K562 (cell line): ENCODE measurements around the gene ZSWIM4. TPM values are rescaled to one million over a fixed set of nuclear protein-coding genes. Genes with fewer than 3 reads are reported as not detected.

Experiments
- AFF1 ChIP-seq, 2 experiments: fragments of 450-650 bp; IDR thresholded peaks; 2 replicates each; pipeline ENCODE4 v1.6.1; 2018; ENCODE audit warnings: mild to moderate bottlenecking in 2 of 2, low read depth in 1 of 2; ENCODE audit not compliant: partially characterized antibody in 2 of 2
- ASH1L ChIP-seq: fragments of 450-650 bp; IDR thresholded peaks from 2 replicates; pipeline ENCODE4 v1.6.1; 2018; ENCODE audit warnings: borderline replicate concordance, mild to moderate bottlenecking, low read depth; ENCODE audit not compliant: partially characterized antibody
- CCAR2 ChIP-seq: fragments of 200-400 bp; formaldehyde crosslinking; IDR thresholded peaks from 2 replicates; pipeline ENCODE4 v1.6.1; 2017; ENCODE audit warnings: mild to moderate bottlenecking, low read depth, low read length
- FIP1L1 ChIP-seq: fragments of 200-400 bp; formaldehyde crosslinking; IDR thresholded peaks from 2 replicates; pipeline ENCODE4 v1.6.1; 2018; ENCODE audit warnings: mild to moderate bottlenecking, low read depth, low read length; ENCODE audit not compliant: poor library complexity, severe bottlenecking
- HNRNPL ChIP-seq: fragments of 200-400 bp; formaldehyde crosslinking; IDR thresholded peaks from 2 replicates; pipeline ENCODE4 v1.6.1; 2017; ENCODE audit warnings: low read depth, mild to moderate bottlenecking, low read length
- MED1 ChIP-seq: sonication (generic); formaldehyde crosslinking; IDR thresholded peaks from 2 replicates; pipeline ENCODE4 v1.8.1; 2023; ENCODE audit warnings: missing genetic modification reagents, borderline replicate concordance
- MTA3 ChIP-seq: fragments of 450-650 bp; formaldehyde crosslinking; IDR thresholded peaks from 2 replicates; pipeline ENCODE4 v1.6.1; 2017; ENCODE audit warnings: mild to moderate bottlenecking, borderline replicate concordance
- PHB ChIP-seq: fragments of 250-450 bp; sonication (Bioruptor Pico); IDR thresholded peaks from 2 replicates; pipeline ENCODE4 v1.5.0; 2021
- RB1 ChIP-seq: fragments of 450-650 bp; IDR thresholded peaks from 2 replicates; pipeline ENCODE4 v1.6.1; 2017; ENCODE audit warnings: low read depth, mild to moderate bottlenecking
- RBFOX2 ChIP-seq: fragments of 200-400 bp; formaldehyde crosslinking; IDR thresholded peaks from 2 replicates; pipeline ENCODE4 v1.6.1; 2017; ENCODE audit warnings: low read depth, mild to moderate bottlenecking, low read length, moderate library complexity
- ZBTB40 ChIP-seq, 2 experiments: fragments of 450-650 bp in 1 of 2; sonication (generic) in 1 of 2; formaldehyde crosslinking in 1 of 2; IDR thresholded peaks; 2 replicates each; pipeline versions ENCODE4 v1.7.1 to v1.9.0; 2016 to 2022; ENCODE audit warnings: inconsistent platforms in 1 of 2, mild to moderate bottlenecking in 1 of 2, missing genetic modification reagents in 1 of 2
- ZNF232 ChIP-seq: sonication (generic); formaldehyde crosslinking; IDR thresholded peaks from 2 replicates; pipeline ENCODE4 v1.8.0; 2022; ENCODE audit warnings: mild to moderate bottlenecking, missing genetic modification reagents
- polyA plus RNA-seq, 8 experiments: library from polyadenylated mRNA; depleted of rRNA in 4 of 8; stranded (reverse) in 5 of 8; unstranded in 3 of 8; fragments of >200 nt; fragmentation: Nextera tagmentation in 2 of 8; fragmentation: Illumina TruSeq in 1 of 8; extraction: Ambion mirVana in 2 of 8; extraction: Trizol in 1 of 8; gene quantifications; 2 replicates each; pipeline versions ENCODE4 v1.2.1 to v1.2.3, GENCODE V29; 2011 to 2014; ENCODE audit warnings: inconsistent platforms in 1 of 8, missing spikeins in 1 of 8
- total RNA-seq, 7 experiments: library from RNA; depleted of rRNA in 6 of 7; stranded (reverse); fragments of >200 nt in 6 of 7; fragmentation: Illumina TruSeq in 2 of 7; extraction: Trizol in 2 of 7; gene quantifications; 2 replicates each; pipeline versions ENCODE4 v1.2.1 to v1.2.3, GENCODE V29; 2011 to 2021; ENCODE audit warnings: low replicate concordance in 1 of 7

Gene ZSWIM4
- total and polyA plus RNA-seq, 9 of the 15 experiments (the other 6 are each of a cell fraction or from before 2014, with no cell fraction given), result 0.25 to 3.7 (median 0.79) TPM; not detected in 2

- TF ChIP-seq CCAR2, result no peak
- peak; percentile 90 for TF ChIP-seq ASH1L
- TF ChIP-seq MTA3, result peak; percentile 79
- no peak for TF ChIP-seq FIP1L1
- no peak for TF ChIP-seq AFF1 (IDR thresholded peaks at IDR 0.05; ENCODE audit: low read depth in 1 of 2, partially characterized antibody in 2 of 2)
- peak; percentile 85 for TF ChIP-seq RB1
- TF ChIP-seq ZBTB40 (IDR thresholded peaks at IDR 0.05), result no peak
- TF ChIP-seq ZBTB40 (CRISPR knock-in tag; IDR thresholded peaks at IDR 0.05), result no peak
- no peak for TF ChIP-seq MED1 (CRISPR knock-in tag)
- TF ChIP-seq PHB, result peak; percentile 83; the same call in 1 of the 2 replicates
- TF ChIP-seq ZNF232 (CRISPR knock-in tag), result 0 out of 2 replicates have a peak, but pooled peaks have one; percentile 43
- TF ChIP-seq HNRNPL, result 0 out of 2 replicates have a peak, but pooled peaks have one; percentile 26
- TF ChIP-seq RBFOX2, result peak; percentile 72
These were observed 38.3 kb downstream of the ZSWIM4 start (continued) for GRCh38 chr19:13833330-13834243.
